Measurements from ENCODE around the gene LDLRAP1.

Gene LDLRAP1

GRCh38 chr1:25549273-25550154 lies 6.1 kb downstream of the LDLRAP1 start:
- Histone ChIP-seq H3K4me3 (ENCODE audit: low read depth in 1 of 2, low read length in 2 of 2) (no peak overlapping the region), H3K9ac (ENCODE audit: low read length) (no peak overlapping the region), H3K9me3 (ENCODE audit: low read length) (no peaks in the 10 kb centered on the region), H3K27ac (ENCODE audit: low read depth, low read length) (no peak overlapping the region), H3K4me1 (ENCODE audit: insufficient read depth, low read length) (peaks cover 23% of the 10 kb centered on the region), H3K36me3 (ENCODE audit: insufficient read depth, low read length) (no peaks in the 10 kb centered on the region), H3K27me3 (ENCODE audit: control insufficient read depth in 1 of 2, insufficient read depth in 2 of 2, low read length in 2 of 2) (no peaks in the 10 kb centered on the region)

- Histone ChIP-seq H3K9ac (ENCODE audit: low read length) (no peak overlapping the region), H3K4me1 (ENCODE audit: insufficient read depth, low read length) (peaks cover 16% of the 10 kb centered on the region), H3K27me3 (ENCODE audit: control insufficient read depth in 1 of 2, insufficient read depth in 2 of 2, low read length in 2 of 2) (no peaks in the 10 kb centered on the region), H3K36me3 (ENCODE audit: insufficient read depth, low read length) (no peaks in the 10 kb centered on the region), H3K4me3 (ENCODE audit: low read depth in 1 of 2, low read length in 2 of 2) (no peak overlapping the region), H3K9me3 (ENCODE audit: low read length) (no peaks in the 10 kb centered on the region), H3K27ac (ENCODE audit: low read depth, low read length) (no peak overlapping the region)
These were observed 6.7 kb downstream of the LDLRAP1 start for GRCh38 chr1:25550155-25550506.

- H3K4me3 ChIP-seq (ENCODE audit: low read depth in 1 of 2, low read length in 2 of 2): no peak overlapping the region
- H3K27ac ChIP-seq (ENCODE audit: low read depth, low read length): no peak overlapping the region
- no peak overlapping the region for H3K9ac ChIP-seq (ENCODE audit: low read length)
- no peaks in the 10 kb centered on the region for H3K9me3 ChIP-seq (ENCODE audit: low read length)
- no peaks in the 10 kb centered on the region for H3K36me3 ChIP-seq (ENCODE audit: insufficient read depth, low read length)
- peaks cover 13% of the 10 kb centered on the region for H3K4me1 ChIP-seq (ENCODE audit: insufficient read depth, low read length)
- H3K27me3 ChIP-seq (ENCODE audit: control insufficient read depth in 1 of 2, insufficient read depth in 2 of 2, low read length in 2 of 2): no peaks in the 10 kb centered on the region
These were observed 7.4 kb downstream of the LDLRAP1 start for GRCh38 chr1:25550683-25551310.

- no peaks in the 10 kb centered on the region for H3K27me3 ChIP-seq (ENCODE audit: control insufficient read depth in 1 of 2, insufficient read depth in 2 of 2, low read length in 2 of 2)
- H3K9me3 ChIP-seq (ENCODE audit: low read length): no peaks in the 10 kb centered on the region
- H3K36me3 ChIP-seq (ENCODE audit: insufficient read depth, low read length): peaks cover 9% of the 10 kb centered on the region
- no peak overlapping the region for H3K27ac ChIP-seq (ENCODE audit: low read depth, low read length)
- H3K4me3 ChIP-seq (ENCODE audit: low read depth in 1 of 2, low read length in 2 of 2): no peak overlapping the region
- peaks cover 22% of the 10 kb centered on the region for H3K4me1 ChIP-seq (ENCODE audit: insufficient read depth, low read length)
- H3K9ac ChIP-seq (ENCODE audit: low read length): no peak overlapping the region
These were observed 10.5 kb downstream of the LDLRAP1 start for GRCh38 chr1:25553749-25554429.

- H3K4me3 ChIP-seq (ENCODE audit: low read depth in 1 of 2, low read length in 2 of 2): no peak overlapping the region
- H3K9me3 ChIP-seq (ENCODE audit: low read length): no peaks in the 10 kb centered on the region
- H3K27ac ChIP-seq (ENCODE audit: low read depth, low read length): no peak overlapping the region
- no peaks in the 10 kb centered on the region for H3K27me3 ChIP-seq (ENCODE audit: control insufficient read depth in 1 of 2, insufficient read depth in 2 of 2, low read length in 2 of 2)
- H3K9ac ChIP-seq (ENCODE audit: low read length): no peak overlapping the region
- H3K36me3 ChIP-seq (ENCODE audit: insufficient read depth, low read length): peaks cover 11% of the 10 kb centered on the region
- H3K4me1 ChIP-seq (ENCODE audit: insufficient read depth, low read length): peaks cover 17% of the 10 kb centered on the region
These were observed 11.0 kb downstream of the LDLRAP1 start for GRCh38 chr1:25554430-25554780.

- Histone ChIP-seq H3K27ac (ENCODE audit: low read depth, low read length) (no peak overlapping the region), H3K4me3 (ENCODE audit: low read depth in 1 of 2, low read length in 2 of 2) (no peak overlapping the region), H3K9ac (ENCODE audit: low read length) (no peak overlapping the region), H3K36me3 (ENCODE audit: insufficient read depth, low read length) (peaks cover 16% of the 10 kb centered on the region), H3K27me3 (ENCODE audit: control insufficient read depth in 1 of 2, insufficient read depth in 2 of 2, low read length in 2 of 2) (no peaks in the 10 kb centered on the region), H3K9me3 (ENCODE audit: low read length) (no peaks in the 10 kb centered on the region), H3K4me1 (ENCODE audit: insufficient read depth, low read length) (peaks cover 11% of the 10 kb centered on the region)
These were observed 11.7 kb downstream of the LDLRAP1 start for GRCh38 chr1:25554886-25555752.

GRCh38 chr1:25555753-25556092 lies 12.3 kb downstream of the LDLRAP1 start:
- H3K27ac ChIP-seq (ENCODE audit: low read depth, low read length): no peak overlapping the region
- H3K27me3 ChIP-seq (ENCODE audit: control insufficient read depth in 1 of 2, insufficient read depth in 2 of 2, low read length in 2 of 2): no peaks in the 10 kb centered on the region
- peaks cover 9% of the 10 kb centered on the region for H3K4me1 ChIP-seq (ENCODE audit: insufficient read depth, low read length)
- no peak overlapping the region for H3K9ac ChIP-seq (ENCODE audit: low read length)
- H3K36me3 ChIP-seq (ENCODE audit: insufficient read depth, low read length): peaks cover 16% of the 10 kb centered on the region
- no peaks in the 10 kb centered on the region for H3K9me3 ChIP-seq (ENCODE audit: low read length)
- H3K4me3 ChIP-seq (ENCODE audit: low read depth in 1 of 2, low read length in 2 of 2): no peak overlapping the region

- Histone ChIP-seq H3K36me3 (ENCODE audit: insufficient read depth, low read length) (peaks cover 16% of the 10 kb centered on the region), H3K4me3 (ENCODE audit: low read depth in 1 of 2, low read length in 2 of 2) (no peak overlapping the region), H3K9ac (ENCODE audit: low read length) (no peak overlapping the region), H3K27ac (ENCODE audit: low read depth, low read length) (no peak overlapping the region), H3K4me1 (ENCODE audit: insufficient read depth, low read length) (peaks cover 9% of the 10 kb centered on the region), H3K27me3 (ENCODE audit: control insufficient read depth in 1 of 2, insufficient read depth in 2 of 2, low read length in 2 of 2) (no peaks in the 10 kb centered on the region), H3K9me3 (ENCODE audit: low read length) (no peaks in the 10 kb centered on the region)
These were observed 12.8 kb downstream of the LDLRAP1 start for GRCh38 chr1:25556132-25556670.

- Histone ChIP-seq H3K4me1 (ENCODE audit: insufficient read depth, low read length) (peaks cover 9% of the 10 kb centered on the region), H3K36me3 (ENCODE audit: insufficient read depth, low read length) (peaks cover 16% of the 10 kb centered on the region), H3K4me3 (ENCODE audit: low read depth in 1 of 2, low read length in 2 of 2) (no peak overlapping the region), H3K9me3 (ENCODE audit: low read length) (no peaks in the 10 kb centered on the region), H3K9ac (ENCODE audit: low read length) (no peak overlapping the region), H3K27ac (ENCODE audit: low read depth, low read length) (no peak overlapping the region), H3K27me3 (ENCODE audit: control insufficient read depth in 1 of 2, insufficient read depth in 2 of 2, low read length in 2 of 2) (no peaks in the 10 kb centered on the region)
These were observed 13.5 kb downstream of the LDLRAP1 start for GRCh38 chr1:25556791-25557476.

- H3K27ac ChIP-seq (ENCODE audit: low read depth, low read length): no peak overlapping the region
- no peaks in the 10 kb centered on the region for H3K27me3 ChIP-seq (ENCODE audit: control insufficient read depth in 1 of 2, insufficient read depth in 2 of 2, low read length in 2 of 2)
- H3K4me3 ChIP-seq (ENCODE audit: low read depth in 1 of 2, low read length in 2 of 2): no peak overlapping the region
- H3K4me1 ChIP-seq (ENCODE audit: insufficient read depth, low read length): peaks cover 9% of the 10 kb centered on the region
- H3K9ac ChIP-seq (ENCODE audit: low read length): no peak overlapping the region
- no peaks in the 10 kb centered on the region for H3K9me3 ChIP-seq (ENCODE audit: low read length)
- H3K36me3 ChIP-seq (ENCODE audit: insufficient read depth, low read length): peaks cover 16% of the 10 kb centered on the region
These were observed 14.1 kb downstream of the LDLRAP1 start for GRCh38 chr1:25557543-25557942.
